HG02623 (cell line): ENCODE data around the gene GSG1.
A peak's percentile ranks its signal among the peaks of the same experiment; 100 is the strongest.

Source experiments
- ATAC-seq: cut with Tn5 transposase; IDR thresholded peaks from one replicate; pipeline ENCODE4 v1.9.1; 2021; ENCODE audit warnings: moderate library complexity; ENCODE audit not compliant: unreplicated experiment

GSG1 gene

DNA sequence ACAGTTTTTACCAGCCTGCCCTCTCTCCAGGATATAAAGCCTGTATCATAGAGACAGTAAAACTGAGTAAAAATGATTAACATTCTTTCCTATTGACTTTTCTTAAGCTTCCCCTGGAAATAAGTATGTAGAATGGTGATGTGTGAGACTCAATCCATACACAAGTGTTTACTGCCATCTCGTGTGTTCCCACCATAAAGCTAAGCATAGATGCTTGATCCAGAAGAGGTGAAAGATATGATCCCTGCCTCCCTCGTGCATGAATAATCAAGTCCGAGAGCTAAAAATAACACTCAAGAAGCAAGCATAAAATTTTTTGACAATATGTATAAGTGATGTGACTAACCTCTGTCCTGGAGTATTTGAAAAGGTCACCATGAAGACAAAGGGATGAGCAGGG lies 16.9 kb upstream of the GSG1 start:
- no peak for ATAC-seq

DNA sequence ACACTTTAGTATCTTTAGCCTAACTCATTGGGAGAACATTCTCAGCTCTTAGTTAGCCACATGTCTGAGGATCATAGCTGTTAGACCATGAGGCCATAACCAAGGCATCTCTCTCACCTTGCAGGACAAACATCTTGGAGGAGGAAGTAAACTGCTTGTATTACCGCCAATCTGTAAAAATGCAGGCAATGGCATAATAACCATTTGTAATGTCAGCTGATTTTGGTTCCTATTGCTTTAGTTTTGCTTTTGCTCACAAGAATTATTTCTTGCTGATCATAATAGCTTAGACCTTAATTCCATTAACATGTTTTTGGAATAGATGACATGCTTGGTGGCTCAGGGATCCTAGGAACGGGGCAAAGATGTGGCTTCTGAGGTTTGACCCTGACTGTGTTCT lies 16.4 kb upstream of the GSG1 start:
- ATAC-seq: no peak

DNA sequence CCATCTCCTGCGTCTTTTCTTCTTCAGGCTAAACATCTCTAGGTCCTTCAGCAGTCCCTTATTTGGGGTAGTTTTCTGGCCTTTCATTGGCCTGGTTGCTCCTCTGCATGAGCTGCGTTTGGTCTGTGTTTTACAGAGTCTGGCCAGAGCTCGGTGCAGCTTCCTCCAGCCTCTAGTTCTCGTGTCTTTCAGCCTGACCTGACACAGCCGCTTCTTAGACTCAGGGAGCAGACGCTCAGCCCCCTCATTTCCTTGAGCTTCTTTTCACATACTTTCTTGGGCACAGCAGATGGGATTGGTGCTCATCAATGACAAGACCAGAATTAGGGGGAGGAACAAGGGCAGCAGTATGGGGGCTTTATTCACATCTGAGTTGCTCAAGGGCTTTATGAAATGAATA lies 13.6 kb upstream of the GSG1 start:
- ATAC-seq: no peak

DNA sequence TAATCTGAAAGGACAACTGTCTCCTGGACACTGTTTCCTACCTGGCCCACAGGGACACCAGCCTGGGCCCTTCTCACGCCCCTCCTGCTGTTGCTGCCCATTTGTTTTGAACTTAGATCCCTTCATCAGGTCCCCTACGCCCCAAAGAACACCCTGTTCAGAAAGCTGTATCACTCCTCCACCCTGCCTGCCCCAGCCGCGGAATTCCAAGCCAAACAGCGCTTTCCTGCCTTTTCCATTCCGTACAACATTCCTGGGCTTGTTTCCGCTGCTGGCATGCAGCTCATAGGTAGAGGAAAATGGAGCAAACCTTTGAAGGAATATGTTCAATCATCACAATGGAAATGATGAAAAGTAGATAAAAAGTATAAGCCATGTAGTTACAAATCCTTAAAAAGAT lies 12.8 kb upstream of the GSG1 start:
- ATAC-seq: no peak

DNA sequence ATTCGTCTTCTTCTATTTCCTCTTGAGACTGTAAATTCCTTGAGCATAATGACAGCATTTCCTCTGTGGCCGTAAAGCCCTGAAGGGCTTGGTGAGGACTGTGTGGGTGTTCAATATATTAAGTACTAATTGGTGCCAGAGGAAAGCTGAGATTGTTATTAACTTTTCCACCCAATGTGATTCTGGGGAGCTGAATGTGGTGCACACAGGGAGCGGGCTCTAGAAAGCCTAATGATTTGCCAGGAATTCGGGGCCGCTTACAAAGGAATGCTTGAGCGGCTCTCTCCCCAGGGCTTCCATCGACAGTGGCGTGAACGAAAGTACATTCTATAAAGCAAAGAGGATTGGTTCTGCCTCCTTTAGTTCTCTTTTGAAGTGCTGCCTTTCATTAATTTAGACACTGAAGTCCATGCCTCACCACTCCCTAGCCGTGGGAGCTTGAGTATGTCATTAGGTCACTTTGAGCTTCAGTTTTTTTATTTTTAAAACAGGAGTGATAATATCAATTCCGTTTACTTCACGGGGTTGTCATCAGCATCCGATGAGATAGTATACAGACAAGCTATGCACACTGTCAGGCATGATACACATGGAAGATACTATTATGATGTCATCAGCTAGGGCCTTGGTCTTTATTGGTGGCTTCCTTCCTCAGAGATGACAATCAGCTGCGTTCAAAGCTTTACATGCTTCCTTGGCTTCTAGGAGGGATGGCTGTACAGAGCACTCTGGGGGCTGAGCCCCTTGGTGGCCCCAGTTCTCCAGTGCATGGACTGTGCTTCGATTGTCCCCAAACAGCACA lies 11.0 kb upstream of the GSG1 start:
- no peak for ATAC-seq

DNA sequence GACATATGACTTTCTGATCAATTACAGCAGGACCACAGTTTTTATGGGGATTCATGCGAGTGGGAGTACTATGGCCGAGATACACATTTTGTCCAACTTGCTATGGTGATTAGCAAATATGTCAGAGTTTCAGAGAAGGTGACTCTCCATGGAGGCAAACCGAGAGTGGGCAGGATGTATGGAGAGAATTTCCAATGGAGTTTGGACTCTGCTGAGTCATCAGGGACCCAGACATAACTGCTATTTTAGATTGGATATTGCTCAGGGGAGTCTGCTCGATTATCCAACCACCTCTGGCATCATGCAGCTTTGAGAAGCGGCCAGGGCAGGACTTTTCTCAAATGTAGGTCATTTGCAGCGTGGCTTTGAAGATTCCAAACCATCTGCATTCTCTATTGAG lies 9.5 kb upstream of the GSG1 start:
- no peak for ATAC-seq

DNA sequence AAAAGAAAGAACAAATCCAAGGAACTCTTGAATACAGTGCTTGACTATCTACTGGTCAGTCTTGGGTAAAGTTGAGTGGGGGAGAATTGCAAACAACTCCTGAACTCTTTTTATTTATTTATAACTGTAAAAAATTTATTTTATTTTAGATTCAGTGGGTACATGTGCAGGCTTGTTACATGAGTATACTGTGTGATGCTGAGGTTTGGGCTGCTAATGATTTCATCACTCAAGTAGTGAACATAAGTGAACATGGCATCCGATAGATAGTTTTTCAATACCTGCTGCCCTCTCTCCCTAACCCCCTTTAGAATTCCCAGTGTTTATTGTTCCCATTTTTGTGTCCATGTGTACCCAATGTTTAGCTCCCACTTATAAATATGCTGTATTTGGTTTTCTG lies 3.2 kb upstream of the GSG1 start:
- no peak for ATAC-seq

DNA sequence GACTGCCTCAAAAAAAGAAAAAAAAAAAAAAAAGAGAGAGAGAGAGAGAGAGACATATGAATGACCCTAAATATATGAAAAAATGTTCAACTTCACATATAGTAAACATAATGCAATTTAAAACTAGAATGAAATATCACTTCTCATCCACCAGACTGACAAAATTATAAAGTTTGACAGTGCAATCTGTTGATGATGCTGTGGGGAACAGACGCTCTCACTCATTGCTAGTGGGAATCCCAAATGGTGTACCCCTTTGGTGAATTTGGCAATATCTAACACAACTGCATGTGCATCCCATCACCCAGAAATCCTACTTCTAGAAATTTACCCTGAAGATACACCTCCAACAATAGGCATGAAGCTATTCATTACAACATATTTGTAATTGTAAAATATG lies 2.3 kb upstream of the GSG1 start:
- ATAC-seq: no peak

DNA sequence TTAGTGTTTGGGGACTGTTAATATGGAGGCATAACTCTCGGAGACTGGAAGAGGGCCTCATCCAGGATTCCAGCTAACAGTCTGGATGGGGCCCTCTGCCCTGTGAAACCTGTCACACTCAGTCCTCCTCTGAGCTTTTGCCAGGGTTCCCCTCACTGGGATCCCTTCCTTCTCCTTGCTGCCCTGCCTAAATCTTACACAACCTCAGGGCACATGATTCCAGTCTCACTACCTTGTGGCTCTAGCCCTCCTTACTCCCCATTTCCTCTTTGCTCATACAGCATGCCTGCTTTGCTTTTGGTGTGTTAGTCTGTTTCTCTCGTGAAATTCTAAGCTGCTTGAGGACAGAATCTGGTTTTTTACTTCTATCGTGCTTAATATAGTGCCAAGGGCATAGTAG lies 942 bp upstream of the GSG1 start:
- ATAC-seq: no peak

DNA sequence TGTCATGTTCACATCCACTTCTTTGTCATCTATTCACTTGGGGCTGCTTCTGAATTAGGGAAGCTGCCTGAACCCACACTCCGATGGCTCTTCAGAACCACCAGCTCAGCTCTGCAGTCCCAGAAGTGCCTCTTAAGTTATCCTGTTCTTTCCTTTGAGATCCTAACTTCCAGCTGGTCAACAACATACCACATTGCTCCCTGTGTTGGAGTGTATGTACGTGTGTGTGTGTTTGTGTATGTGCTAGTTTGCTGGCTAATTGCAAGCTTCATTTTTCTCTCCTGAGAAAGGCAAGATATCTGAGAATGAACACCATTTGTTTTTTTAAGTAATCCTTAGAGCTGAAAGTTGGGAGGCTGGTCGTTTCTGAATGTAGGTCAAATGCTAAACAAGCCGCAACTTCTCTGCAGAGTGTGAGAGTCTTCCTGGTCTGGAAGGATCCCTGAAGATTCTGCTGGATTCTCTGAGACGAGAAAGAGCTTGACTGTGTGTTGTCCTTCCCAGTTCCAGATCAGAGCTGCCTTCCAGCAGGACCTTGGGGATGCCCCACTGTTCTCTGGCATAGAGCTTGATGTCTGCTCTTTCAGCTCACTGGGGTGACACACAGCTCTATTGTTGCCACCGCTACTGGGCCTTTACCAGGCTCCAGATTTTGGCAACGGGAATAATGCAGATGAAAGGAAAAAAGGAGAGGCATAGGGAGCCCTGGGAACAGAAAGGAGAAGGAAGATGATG lies 839 bp downstream of the GSG1 start:
- ATAC-seq: no peak

DNA sequence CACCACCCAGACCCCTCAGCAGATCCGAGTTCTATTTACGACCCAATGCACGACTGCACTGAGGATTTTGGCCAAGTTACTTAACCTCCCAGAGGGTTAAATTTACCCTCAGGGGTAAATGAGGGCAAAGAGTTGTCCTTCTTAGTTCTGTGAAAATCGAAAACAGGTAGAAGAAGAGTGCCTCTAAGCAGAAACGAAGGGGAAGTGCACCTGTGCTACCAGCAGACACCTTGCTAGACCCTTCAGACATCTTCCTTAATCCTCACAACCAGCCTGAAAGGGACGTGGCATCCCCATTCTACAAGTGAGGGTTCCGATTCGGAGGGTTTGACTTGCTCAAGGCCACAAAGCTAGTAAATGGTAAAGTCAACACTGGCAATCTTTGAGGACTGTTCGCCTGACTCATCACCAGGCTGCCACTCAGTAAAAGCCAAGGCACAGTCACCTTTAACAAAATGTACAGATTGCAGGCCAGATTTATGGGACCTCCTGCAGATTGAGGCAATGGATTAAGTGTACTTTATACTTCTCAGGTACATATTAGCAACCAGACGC lies 1.6 kb downstream of the GSG1 start:
- ATAC-seq: no peak

DNA sequence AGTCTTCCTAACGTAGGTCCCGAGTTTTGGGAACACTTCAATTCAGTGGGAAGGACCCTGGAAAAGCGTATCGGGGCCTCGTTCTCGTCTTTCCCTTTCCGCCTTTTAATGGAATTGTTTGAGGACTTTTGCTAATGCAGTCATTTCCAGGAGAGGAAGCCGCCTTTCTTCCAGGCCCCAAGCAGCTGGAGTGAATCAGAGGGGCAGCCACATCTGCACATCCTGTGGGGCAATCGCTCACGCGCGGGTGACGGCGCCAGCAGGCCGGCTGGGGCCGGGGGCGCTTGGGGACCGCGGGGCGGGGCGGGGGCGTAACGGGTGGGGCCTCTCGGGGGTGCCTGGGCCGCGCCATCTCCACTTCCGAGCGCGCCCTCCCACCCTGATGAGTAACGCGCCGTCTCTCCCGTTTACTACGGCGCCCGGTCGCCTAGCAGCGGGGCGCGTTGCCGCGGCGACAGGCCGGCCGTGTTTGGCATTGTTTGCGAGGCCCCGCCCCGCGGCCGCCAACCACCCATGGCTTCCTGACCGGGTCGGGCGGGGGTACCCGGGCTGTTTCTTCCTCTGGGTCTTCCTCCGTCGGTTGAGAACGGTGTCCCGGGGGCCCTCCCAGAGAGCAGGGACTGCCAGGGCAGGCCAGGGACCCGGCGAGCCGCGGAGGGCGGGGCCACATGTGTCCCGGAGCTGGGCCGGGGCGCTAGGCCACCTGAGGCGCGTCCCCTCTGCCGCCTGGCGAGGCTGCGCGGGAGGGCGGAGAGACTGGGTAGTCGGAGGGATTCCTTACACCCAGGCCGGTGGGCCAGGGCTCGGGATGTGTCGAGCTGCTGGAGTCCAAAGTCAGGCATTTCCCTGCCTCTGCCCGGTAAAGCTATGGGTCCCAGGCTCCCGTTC lies 2.3 kb downstream of the GSG1 start:
- ATAC-seq: peak; percentile 89

DNA sequence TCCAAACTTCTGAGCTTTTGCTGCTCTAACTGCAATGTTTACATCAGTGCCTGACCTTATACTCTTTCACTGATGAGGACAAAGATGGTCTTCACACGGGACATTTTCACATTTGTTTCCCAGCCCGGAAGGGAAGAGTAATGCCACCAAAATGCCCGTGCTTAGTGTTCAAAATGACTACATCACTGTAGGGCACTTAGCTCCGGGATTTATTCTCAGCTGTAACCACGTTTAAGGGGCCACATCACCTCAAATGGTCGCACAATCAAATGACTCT lies 2.9 kb downstream of the GSG1 start:
- no peak for ATAC-seq

DNA sequence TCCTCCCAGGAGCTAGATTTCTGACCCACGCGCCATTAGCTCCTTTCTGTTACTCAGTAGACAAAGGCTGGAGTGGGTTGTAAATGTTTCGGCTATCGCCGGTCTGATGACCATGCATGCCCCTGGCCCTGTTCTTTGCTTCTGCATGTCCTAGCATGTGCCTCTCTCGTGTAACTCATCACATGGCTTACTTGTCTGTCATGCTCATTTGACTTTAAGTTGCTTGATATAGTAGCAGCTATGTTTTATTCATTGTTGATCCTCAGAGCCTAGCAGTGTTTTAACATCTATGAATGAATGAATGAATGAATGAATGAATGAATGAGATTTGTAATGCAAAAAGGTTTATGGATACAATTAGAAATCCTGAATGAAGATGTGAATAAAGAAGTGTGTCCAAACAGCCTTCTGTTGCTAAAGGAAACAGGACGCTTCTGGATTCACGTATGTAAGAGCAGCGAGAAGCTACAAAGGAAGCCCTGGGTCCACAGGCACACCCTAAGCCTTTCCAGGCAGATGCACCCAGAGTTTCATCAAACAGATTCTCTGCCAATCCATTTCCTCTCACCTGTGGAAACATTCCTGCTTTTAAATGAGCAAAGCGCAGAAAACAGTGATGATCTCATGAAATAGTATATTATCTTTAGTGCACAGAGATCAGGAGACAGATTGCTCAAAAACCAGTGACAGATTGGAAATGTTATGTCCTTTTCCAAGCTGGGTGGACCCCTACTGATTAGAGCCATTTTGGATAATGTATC lies 3.4 kb downstream of the GSG1 start:
- no peak for ATAC-seq

DNA sequence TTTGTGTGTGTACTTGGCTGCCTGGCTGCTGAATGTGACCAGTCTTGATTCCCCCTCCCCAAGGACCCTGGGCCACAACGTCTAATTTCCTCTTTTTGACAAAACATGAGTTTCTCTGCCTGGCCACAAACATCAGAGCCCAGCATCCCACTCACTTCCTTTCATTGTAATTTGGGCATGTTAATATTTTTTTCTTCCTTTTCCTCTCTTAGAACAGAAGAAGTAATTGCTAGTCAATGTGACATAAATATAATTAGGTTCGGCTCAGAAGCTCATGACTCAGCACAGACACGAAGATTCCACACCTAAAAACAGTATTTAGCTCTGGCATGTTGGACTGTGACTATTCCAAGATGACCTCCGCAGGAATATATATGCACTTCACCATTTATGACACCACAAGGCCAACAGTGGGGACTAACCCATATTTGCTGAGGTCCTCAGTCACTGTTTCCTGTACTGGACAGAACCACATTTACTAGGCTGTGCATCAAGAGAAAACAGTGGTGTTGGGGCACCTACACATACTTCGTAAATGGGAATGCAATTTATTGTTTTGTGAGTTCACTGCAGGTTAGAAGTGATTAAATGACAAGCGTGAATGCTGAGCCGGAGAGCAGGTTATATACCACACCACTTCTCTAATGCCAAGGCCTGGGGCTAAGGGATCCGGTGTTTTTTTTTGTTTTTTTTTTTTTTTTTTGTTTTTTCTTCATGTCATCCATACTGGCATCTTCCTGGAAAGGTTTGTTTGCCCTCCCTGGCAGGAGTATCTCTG lies 4.2 kb downstream of the GSG1 start:
- ATAC-seq: no peak

DNA sequence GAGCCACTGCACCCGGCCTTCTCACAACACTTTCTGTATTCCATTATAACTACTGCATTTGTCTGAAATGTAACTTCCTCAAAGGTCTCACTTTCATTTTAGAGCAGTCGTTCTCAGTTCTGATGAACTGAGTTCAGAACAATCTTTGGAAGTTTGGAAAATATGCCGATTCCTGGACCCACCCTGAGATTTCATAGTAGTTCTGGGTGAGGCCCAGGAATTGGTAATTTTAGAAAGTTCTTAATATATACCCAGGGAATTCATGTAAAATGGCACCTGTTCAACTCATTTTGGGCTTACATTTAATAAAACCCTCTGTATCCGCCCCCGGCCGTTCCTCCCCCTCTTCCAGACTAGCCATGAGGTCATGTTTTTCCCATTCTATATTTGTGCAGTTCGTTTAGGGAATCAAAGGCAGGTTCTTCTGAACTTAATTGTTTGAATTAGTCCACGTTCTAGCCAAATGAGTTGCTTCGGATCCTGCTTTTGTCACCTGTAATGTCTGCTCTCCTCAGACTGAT lies 5.9 kb downstream of the GSG1 start:
- no peak for ATAC-seq

DNA sequence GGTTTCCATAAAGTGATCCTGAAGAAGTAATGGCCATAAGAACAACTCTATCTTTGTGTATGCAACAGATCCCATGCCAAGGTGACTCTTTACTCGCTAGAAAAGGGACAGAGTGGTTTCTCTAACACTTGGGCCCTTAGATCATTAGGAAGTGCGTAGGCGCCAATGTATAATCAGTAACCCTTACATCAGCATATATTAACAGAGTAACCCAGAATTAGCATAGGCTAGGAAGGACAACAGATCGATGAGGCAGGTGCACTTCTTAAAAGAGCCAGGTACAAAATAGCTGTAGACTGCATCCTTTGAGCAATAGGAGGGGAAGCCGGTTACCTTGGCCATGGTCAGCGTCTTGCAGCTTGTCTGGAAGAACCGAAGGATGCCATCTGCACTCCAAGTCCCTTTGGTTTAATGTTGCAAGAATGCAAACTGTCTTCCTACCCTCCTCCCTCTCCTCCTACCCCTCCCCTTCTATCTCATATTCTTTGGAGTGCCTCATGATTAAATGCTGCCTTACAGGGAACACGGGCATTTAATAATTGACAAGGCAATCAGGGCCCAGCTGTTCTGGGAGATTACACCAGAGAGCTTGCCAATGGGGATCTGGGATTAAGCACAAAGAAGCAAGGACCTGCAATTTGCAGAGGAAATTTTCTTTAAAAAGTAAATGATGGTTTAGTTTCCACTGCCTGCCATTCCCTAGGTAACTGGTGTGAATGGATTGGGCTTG lies 8.0 kb downstream of the GSG1 start:
- no peak for ATAC-seq

DNA sequence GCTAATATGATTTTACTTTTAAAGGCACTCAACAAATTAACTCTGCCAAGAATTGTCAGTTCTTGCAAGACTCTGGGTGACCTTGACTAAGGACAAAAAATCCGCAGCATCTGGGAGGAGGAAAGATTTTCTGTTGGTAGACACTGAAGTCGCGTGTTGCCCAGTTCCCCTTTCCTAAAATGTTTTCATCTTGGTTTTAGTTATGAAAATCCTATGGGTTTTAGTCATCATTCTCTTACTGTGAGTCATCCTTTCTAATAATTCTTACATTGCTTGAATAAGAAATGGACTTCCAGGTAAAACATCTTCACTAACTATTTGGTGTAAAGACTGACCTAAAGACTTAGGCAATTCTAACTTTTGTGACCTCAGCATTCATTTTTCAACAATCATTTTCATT lies 9.1 kb downstream of the GSG1 start:
- ATAC-seq: no peak

DNA sequence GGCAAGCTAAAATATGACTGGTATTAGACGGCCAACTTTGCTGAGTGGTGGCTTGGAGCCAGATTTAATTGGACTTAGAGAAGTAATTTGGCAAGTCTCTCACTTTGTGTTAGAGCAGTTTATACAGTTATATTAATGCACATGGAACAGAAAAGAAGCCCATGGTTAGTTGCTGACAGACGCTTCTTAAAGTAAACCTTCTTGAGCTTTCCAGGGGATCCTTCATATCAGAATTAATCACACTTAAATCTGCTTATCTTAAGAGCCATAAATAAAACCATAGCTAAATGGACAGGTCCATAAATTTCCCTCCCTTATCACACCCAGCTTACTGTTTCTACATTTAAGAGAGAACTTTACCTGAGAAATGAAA lies 9.6 kb downstream of the GSG1 start:
- no peak for ATAC-seq
